ENCODE measurements around the gene RPL29. TPM values are rescaled to one million over a fixed set of nuclear protein-coding genes. Genes with fewer than 3 reads are reported as not detected.

Gene RPL29
- total and polyA plus RNA-seq, 2 of the 8 experiments (the other 6 are each of a cell fraction or from before 2014, with no cell fraction given): 1,467 to 2,660 TPM

DNA sequence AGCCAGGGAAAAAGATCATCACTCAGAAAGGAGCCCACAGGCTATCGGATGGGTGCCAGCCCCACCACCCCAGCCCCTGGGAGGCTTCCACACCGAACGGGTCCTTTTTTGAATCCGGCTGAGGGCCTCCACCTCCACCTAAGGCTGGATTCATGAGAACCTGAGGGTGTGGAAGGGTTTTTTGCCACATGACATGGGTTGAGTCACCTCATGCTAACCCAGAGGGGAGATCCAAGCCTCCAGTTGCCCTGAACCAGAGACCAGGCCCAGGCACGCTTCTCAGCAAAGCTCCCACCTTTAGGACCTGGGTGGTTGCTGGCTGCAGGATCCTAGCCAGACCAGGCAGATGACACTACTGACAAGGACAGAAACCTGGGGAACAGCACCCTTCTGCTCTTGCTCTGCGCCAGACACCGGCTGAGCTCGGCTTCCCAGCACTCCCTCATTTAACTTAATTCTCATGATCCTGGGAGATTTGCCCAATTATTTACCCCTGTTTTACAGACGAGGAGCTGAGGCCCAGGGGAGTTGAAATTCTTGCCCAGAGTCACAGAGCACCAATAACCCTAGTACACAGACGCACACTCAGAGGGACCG lies 35.1 kb upstream of the RPL29 start (continued):
- TF ChIP-seq, protein P1, sequence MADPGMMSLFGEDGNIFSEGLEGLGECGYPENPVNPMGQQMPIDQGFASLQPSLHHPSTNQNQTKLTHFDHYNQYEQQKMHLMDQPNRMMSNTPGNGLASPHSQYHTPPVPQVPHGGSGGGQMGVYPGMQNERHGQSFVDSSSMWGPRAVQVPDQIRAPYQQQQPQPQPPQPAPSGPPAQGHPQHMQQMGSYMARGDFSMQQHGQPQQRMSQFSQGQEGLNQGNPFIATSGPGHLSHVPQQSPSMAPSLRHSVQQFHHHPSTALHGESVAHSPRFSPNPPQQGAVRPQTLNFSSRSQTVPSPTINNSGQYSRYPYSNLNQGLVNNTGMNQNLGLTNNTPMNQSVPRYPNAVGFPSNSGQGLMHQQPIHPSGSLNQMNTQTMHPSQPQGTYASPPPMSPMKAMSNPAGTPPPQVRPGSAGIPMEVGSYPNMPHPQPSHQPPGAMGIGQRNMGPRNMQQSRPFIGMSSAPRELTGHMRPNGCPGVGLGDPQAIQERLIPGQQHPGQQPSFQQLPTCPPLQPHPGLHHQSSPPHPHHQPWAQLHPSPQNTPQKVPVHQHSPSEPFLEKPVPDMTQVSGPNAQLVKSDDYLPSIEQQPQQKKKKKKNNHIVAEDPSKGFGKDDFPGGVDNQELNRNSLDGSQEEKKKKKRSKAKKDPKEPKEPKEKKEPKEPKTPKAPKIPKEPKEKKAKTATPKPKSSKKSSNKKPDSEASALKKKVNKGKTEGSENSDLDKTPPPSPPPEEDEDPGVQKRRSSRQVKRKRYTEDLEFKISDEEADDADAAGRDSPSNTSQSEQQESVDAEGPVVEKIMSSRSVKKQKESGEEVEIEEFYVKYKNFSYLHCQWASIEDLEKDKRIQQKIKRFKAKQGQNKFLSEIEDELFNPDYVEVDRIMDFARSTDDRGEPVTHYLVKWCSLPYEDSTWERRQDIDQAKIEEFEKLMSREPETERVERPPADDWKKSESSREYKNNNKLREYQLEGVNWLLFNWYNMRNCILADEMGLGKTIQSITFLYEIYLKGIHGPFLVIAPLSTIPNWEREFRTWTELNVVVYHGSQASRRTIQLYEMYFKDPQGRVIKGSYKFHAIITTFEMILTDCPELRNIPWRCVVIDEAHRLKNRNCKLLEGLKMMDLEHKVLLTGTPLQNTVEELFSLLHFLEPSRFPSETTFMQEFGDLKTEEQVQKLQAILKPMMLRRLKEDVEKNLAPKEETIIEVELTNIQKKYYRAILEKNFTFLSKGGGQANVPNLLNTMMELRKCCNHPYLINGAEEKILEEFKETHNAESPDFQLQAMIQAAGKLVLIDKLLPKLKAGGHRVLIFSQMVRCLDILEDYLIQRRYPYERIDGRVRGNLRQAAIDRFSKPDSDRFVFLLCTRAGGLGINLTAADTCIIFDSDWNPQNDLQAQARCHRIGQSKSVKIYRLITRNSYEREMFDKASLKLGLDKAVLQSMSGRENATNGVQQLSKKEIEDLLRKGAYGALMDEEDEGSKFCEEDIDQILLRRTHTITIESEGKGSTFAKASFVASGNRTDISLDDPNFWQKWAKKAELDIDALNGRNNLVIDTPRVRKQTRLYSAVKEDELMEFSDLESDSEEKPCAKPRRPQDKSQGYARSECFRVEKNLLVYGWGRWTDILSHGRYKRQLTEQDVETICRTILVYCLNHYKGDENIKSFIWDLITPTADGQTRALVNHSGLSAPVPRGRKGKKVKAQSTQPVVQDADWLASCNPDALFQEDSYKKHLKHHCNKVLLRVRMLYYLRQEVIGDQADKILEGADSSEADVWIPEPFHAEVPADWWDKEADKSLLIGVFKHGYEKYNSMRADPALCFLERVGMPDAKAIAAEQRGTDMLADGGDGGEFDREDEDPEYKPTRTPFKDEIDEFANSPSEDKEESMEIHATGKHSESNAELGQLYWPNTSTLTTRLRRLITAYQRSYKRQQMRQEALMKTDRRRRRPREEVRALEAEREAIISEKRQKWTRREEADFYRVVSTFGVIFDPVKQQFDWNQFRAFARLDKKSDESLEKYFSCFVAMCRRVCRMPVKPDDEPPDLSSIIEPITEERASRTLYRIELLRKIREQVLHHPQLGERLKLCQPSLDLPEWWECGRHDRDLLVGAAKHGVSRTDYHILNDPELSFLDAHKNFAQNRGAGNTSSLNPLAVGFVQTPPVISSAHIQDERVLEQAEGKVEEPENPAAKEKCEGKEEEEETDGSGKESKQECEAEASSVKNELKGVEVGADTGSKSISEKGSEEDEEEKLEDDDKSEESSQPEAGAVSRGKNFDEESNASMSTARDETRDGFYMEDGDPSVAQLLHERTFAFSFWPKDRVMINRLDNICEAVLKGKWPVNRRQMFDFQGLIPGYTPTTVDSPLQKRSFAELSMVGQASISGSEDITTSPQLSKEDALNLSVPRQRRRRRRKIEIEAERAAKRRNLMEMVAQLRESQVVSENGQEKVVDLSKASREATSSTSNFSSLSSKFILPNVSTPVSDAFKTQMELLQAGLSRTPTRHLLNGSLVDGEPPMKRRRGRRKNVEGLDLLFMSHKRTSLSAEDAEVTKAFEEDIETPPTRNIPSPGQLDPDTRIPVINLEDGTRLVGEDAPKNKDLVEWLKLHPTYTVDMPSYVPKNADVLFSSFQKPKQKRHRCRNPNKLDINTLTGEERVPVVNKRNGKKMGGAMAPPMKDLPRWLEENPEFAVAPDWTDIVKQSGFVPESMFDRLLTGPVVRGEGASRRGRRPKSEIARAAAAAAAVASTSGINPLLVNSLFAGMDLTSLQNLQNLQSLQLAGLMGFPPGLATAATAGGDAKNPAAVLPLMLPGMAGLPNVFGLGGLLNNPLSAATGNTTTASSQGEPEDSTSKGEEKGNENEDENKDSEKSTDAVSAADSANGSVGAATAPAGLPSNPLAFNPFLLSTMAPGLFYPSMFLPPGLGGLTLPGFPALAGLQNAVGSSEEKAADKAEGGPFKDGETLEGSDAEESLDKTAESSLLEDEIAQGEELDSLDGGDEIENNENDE (IDR thresholded peaks at IDR 0.05; ENCODE audit: insufficient replicate concordance, low read length): no peak
- TF ChIP-seq CHD1 (IDR thresholded peaks at IDR 0.05; ENCODE audit: low read depth, low read length) (no peak), PHF8 (conservative IDR thresholded peaks at IDR 0.05; ENCODE audit: low read depth, low read length) (no peak), JUN (IDR thresholded peaks at IDR 0.05; ENCODE audit: low read depth, low read length) (no peak), JUND (IDR thresholded peaks at IDR 0.05; ENCODE audit: low read length) (no peak), RFX5 (IDR thresholded peaks at IDR 0.05; ENCODE audit: borderline replicate concordance, low read depth, low read length) (no peak)
